H1 (cell line): Measurements from ENCODE around the gene WEE1. TPM values are rescaled to one million over a fixed set of nuclear protein-coding genes. Genes with fewer than 3 reads are reported as not detected.

ENCODE experiments used
- CTCF ChIA-PET: fragments of 300-600 bp; sonication (Branson Sonifier 250); formaldehyde crosslinking; loops from one replicate; lab custom pipeline; 2021; ENCODE audit not compliant: partially characterized antibody; lab: Charles Lee
- POLR2A ChIA-PET: fragments of 300-600 bp; sonication (Branson Sonifier 250); formaldehyde crosslinking; loops from one replicate; lab custom pipeline; 2021; ENCODE audit warnings: inconsistent platforms; ENCODE audit not compliant: partially characterized antibody; lab: Charles Lee
- DNase-seq, 2 experiments: peaks; one replicate each; pipeline versions ENCODE4 v3.0.0 to v3.0.0-alpha.2; 2010 to 2022; ENCODE audit warnings: low spot score in 2 of 2, low read depth in 1 of 2, mixed read lengths in 1 of 2
- FAIRE-seq: peaks from 2 replicates; lab custom pipeline; 2011; peaks lifted over from hg19 to GRCh38; lab: Jason Lieb, UNC
- H2AFZ ChIP-seq: 2 replicates; pipeline ENCODE4 v1.8.1; 2012; ENCODE audit warnings: low read length, inconsistent platforms
- H2AK5ac ChIP-seq: 2 replicates; pipeline ENCODE4 v1.6.1; 2013; ENCODE audit warnings: low read depth, low read length
- H2BK120ac ChIP-seq: replicated peaks from 2 replicates; pipeline ENCODE3; 2013; ENCODE audit warnings: low read depth, low read length, inconsistent platforms
- H2BK12ac ChIP-seq: 2 replicates; pipeline ENCODE4 v1.6.1; 2013; ENCODE audit warnings: low read depth, low read length
- H2BK15ac ChIP-seq: 2 replicates; pipeline ENCODE4 v1.6.1; 2013; ENCODE audit warnings: low read length
- H2BK20ac ChIP-seq: 2 replicates; pipeline ENCODE4 v1.6.1; 2013; ENCODE audit warnings: low read length
- H2BK5ac ChIP-seq: 2 replicates; pipeline ENCODE4 v1.6.1; 2013; ENCODE audit warnings: low read depth, low read length
- H3K14ac ChIP-seq: 2 replicates; pipeline ENCODE4 v1.6.1; 2013; ENCODE audit warnings: inconsistent platforms; ENCODE audit not compliant: insufficient read length
- H3K18ac ChIP-seq: 2 replicates; pipeline ENCODE4 v1.6.1; 2013; ENCODE audit warnings: low read length; ENCODE audit errors: extremely low read depth
- H3K23ac ChIP-seq: 2 replicates; pipeline ENCODE4 v1.6.1; 2013; ENCODE audit warnings: inconsistent platforms; ENCODE audit not compliant: insufficient read length
- H3K23me2 ChIP-seq: 2 replicates; pipeline ENCODE4 v1.6.1; 2013; ENCODE audit warnings: low read depth, low read length
- H3K27ac ChIP-seq: 2 replicates; pipeline ENCODE4 v1.6.1; 2011; ENCODE audit warnings: low read depth, low read length, inconsistent platforms
- H3K27me3 ChIP-seq, 4 experiments: replicated peaks in 1 of 4; 1 replicate in 1 of 4; 2 replicates in 3 of 4; pipeline versions ENCODE4 v1.6.1 to v1.8.1; 2011 to 2013; ENCODE audit warnings: low read length in 3 of 4, mild to moderate bottlenecking in 3 of 4, inconsistent platforms in 2 of 4, mixed read lengths in 2 of 4, moderate library complexity in 1 of 4; ENCODE audit not compliant: control insufficient read depth in 3 of 4, insufficient read depth in 3 of 4; ENCODE audit errors: extremely low read depth in 1 of 4
- H3K36me3 ChIP-seq, 4 experiments: 2 replicates each; pipeline versions ENCODE4 v1.6.1 to v1.8.1; 2011 to 2013; ENCODE audit warnings: mild to moderate bottlenecking in 4 of 4, low read length in 3 of 4, moderate library complexity in 2 of 4, control low read depth in 1 of 4, inconsistent platforms in 1 of 4; ENCODE audit not compliant: insufficient read depth in 4 of 4, control insufficient read depth in 2 of 4
- H3K4ac ChIP-seq: replicated peaks from 2 replicates; pipeline ENCODE3; 2013; ENCODE audit warnings: low read length, low read depth, mixed read lengths, inconsistent platforms; ENCODE audit not compliant: insufficient read length
- H3K4me1 ChIP-seq, 4 experiments: replicated peaks in 1 of 4; 1 replicate in 1 of 4; 2 replicates in 3 of 4; pipeline versions ENCODE4 v1.6.1 to v1.8.1; 2011 to 2013; ENCODE audit warnings: low read length in 3 of 4, inconsistent platforms in 2 of 4, mixed read lengths in 1 of 4; ENCODE audit not compliant: insufficient read depth in 4 of 4, control insufficient read depth in 3 of 4
- H3K4me2 ChIP-seq, 2 experiments: 2 replicates each; pipeline versions ENCODE4 v1.6.1 to v1.8.1; 2011 to 2013; ENCODE audit warnings: low read depth in 2 of 2, low read length in 2 of 2, control low read depth in 1 of 2, inconsistent platforms in 1 of 2, mild to moderate bottlenecking in 1 of 2; ENCODE audit not compliant: insufficient read depth in 1 of 2
- H3K4me3 ChIP-seq, 4 experiments: fragments of 200-600, 300-600 bp in 1 of 4; sonication (generic), shearing (Covaris generic), sonication (Bioruptor Twin) in 1 of 4; 2 replicates each; pipeline versions ENCODE4 v1.5.1 to v1.8.1; 2011 to 2016; ENCODE audit warnings: low read length in 4 of 4, low read depth in 3 of 4, control low read depth in 2 of 4, inconsistent platforms in 2 of 4, mild to moderate bottlenecking in 2 of 4, mixed read lengths in 1 of 4, moderate library complexity in 1 of 4; ENCODE audit not compliant: insufficient read depth in 2 of 4; ENCODE audit errors: extremely low read depth in 1 of 4
- H3K56ac ChIP-seq: replicated peaks from 2 replicates; pipeline ENCODE3; 2013; ENCODE audit warnings: low read depth, mild to moderate bottlenecking, mixed read lengths, low read length, inconsistent platforms; ENCODE audit not compliant: insufficient read length
- H3K79me1 ChIP-seq: 2 replicates; pipeline ENCODE4 v1.6.1; 2013; ENCODE audit warnings: low read depth, low read length, control low read depth
- H3K79me2 ChIP-seq, 2 experiments: 2 replicates each; pipeline versions ENCODE4 v1.6.1 to v1.8.1; 2012 to 2013; ENCODE audit warnings: low read length in 2 of 2, mild to moderate bottlenecking in 2 of 2, inconsistent platforms in 1 of 2; ENCODE audit not compliant: insufficient read depth in 2 of 2, control insufficient read depth in 1 of 2
- H3K9ac ChIP-seq, 4 experiments: replicated peaks in 1 of 4; 1 replicate in 1 of 4; 2 replicates in 3 of 4; pipeline versions ENCODE4 v1.6.1 to v1.8.1; 2011 to 2013; ENCODE audit warnings: low read depth in 3 of 4, low read length in 3 of 4, control low read depth in 2 of 4, mild to moderate bottlenecking in 2 of 4, moderate library complexity in 2 of 4, inconsistent platforms in 1 of 4; ENCODE audit errors: extremely low read depth in 1 of 4
- H3K9me3 ChIP-seq, 2 experiments: 2 replicates each; pipeline versions ENCODE4 v1.6.1 to v1.8.1; 2012 to 2013; ENCODE audit warnings: mild to moderate bottlenecking in 2 of 2, moderate library complexity in 2 of 2, control low read depth in 1 of 2, inconsistent platforms in 1 of 2, low read depth in 1 of 2, low read length in 1 of 2, mixed read lengths in 1 of 2; ENCODE audit not compliant: insufficient read depth in 2 of 2
- H4K20me1 ChIP-seq, 2 experiments: replicated peaks in 1 of 2; 2 replicates each; pipeline versions ENCODE3 to v1.8.1; 2011 to 2013; ENCODE audit warnings: inconsistent platforms in 2 of 2, low read length in 2 of 2, mild to moderate bottlenecking in 1 of 2; ENCODE audit not compliant: insufficient read depth in 2 of 2, control insufficient read depth in 1 of 2
- H4K5ac ChIP-seq: 2 replicates; pipeline ENCODE4 v1.6.1; 2013; ENCODE audit warnings: low read length, low read depth, mixed read lengths, inconsistent platforms; ENCODE audit not compliant: insufficient read length
- H4K8ac ChIP-seq: 2 replicates; pipeline ENCODE4 v1.8.0; 2013; ENCODE audit warnings: mild to moderate bottlenecking, moderate library complexity, low read length, inconsistent platforms; ENCODE audit not compliant: insufficient read depth; ENCODE audit errors: extremely low read depth
- H4K91ac ChIP-seq: replicated peaks from 2 replicates; pipeline ENCODE3; 2013; ENCODE audit warnings: low read length, mixed read lengths, inconsistent platforms; ENCODE audit not compliant: insufficient read length
- POLR2A ChIP-seq, 2 experiments: IDR thresholded peaks; 1 replicate in 1 of 2; 2 replicates in 1 of 2; pipeline ENCODE4 v1.6.1; 2011; ENCODE audit warnings: low read depth in 2 of 2, low read length in 2 of 2, mild to moderate bottlenecking in 2 of 2; ENCODE audit errors: control extremely low read depth in 1 of 2
- SP1 ChIP-seq: IDR thresholded peaks from 2 replicates; pipeline ENCODE4 v1.6.1; 2011; ENCODE audit warnings: low read depth, low read length
- TAF7 ChIP-seq: optimal IDR thresholded peaks from 2 replicates; pipeline ENCODE3; 2011; ENCODE audit warnings: low read depth, mild to moderate bottlenecking, inconsistent platforms, low read length, moderate library complexity, borderline replicate concordance
- WGBS, 2 experiments: shearing (Covaris generic) in 1 of 2; methylation state at CpG; one replicate each; pipeline versions ENCODE4 v1.1.6 to v1.1.7; 2013 to 2015; ENCODE audit warnings: low lambda C conversion rate in 2 of 2, mixed read lengths in 2 of 2, inconsistent platforms in 1 of 2, low coverage in 1 of 2, missing lambda C conversion rate in 1 of 2; ENCODE audit not compliant: insufficient replicate concordance in 2 of 2, insufficient coverage in 1 of 2, insufficient read length in 1 of 2; ENCODE audit errors: extremely low coverage in 1 of 2, missing lambda C conversion rate in 1 of 2; 5-methylcytosine and 5-hydroxymethylcytosine counted together
- polyA plus RNA-seq, 7 experiments: library from polyadenylated mRNA; depleted of rRNA in 3 of 7; stranded (reverse) in 5 of 7; unstranded in 2 of 7; fragments of >200 nt in 5 of 7; fragments of 200-250 nt in 2 of 7; gene quantifications; 1 replicate in 5 of 7; 2 replicates in 1 of 7; 4 replicates in 1 of 7; pipeline versions ENCODE4 v1.2.1 to v1.2.3, GENCODE V29; 2011 to 2013; ENCODE audit warnings: missing spikeins in 2 of 7, mixed read lengths in 2 of 7
- total RNA-seq: library from RNA; stranded (reverse); fragmentation: NEBNext Ultra II Directional; extraction: Animal tissue kit (Norgen Biotek cat#: 25700); gene quantifications from 2 replicates; pipeline ENCODE4 v1.2.1, GENCODE V29; 2021

WEE1 gene
- total and polyA plus RNA-seq, 2 of the 8 experiments (the other 6 are each of a cell fraction or from before 2014, with no cell fraction given): 40.8 to 120 TPM

DNA sequence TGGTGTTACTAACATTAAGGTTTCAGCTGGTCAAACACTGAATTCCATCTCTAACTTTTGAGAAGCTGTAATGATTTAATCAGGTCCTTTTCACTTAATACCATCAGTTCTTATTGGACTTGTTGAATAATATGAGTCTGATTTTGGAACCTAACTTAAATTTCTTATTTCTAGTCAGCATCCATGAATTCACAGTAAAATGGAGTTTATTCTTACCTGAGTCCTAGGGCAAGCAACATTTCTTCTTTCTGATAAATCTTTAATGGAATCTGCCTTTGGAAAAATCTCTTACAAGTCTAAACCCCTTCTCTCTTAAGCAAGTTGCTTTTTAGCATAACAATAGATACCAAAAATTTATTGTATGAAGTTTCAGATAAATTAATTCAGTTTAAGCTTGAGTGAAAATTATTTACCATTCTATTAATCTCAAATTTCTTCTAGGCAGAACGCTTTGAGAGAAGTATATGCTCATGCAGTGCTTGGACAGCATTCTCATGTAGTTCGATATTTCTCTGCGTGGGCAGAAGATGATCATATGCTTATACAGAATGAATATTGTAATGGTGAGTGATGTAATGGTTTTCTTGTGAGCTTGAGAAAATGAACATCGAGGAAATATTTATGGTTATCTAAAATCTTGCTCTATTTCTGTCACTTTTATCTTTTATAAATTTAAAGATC lies 3.4 kb downstream of the WEE1 start:
- ChIA-PET CTCF (interaction anchor here (0.6 to 3.4 kb wide), 13 partner anchors 10 to 173 kb away, joined by 3 to 18 read pairs (median 5); no protein-coding TSS in a partner anchor), POLR2A (interaction anchor here (0.7 to 3.6 kb wide), 11 partner anchors 12 to 146 kb away, joined by 3 to 48 read pairs (median 4); partner anchors contain the start of gene ZNF143)
- Histone ChIP-seq H3K9ac (peak overlapping the region in 1 of 4 experiments; percentile 24; a peak in 1 of 7 replicates), H3K56ac (no peak overlapping the region), H4K20me1 (peaks cover 12 to 13% of the 10 kb centered on the region in 2 experiments), H3K36me3 (peaks cover 12 to 63% (median 43%) of the 10 kb centered on the region in 4 experiments), H2BK20ac (no peak overlapping the region), H3K4me1 (peaks cover 0 to 5% (median 3%) of the 10 kb centered on the region in 4 experiments; a peak in 4 of 7 replicates), H4K8ac (no peak overlapping the region), H3K79me1 (0 out of 2 replicates have a peak, but pooled peaks cover 2% of the 10 kb centered on the region), H3K79me2 (peaks cover 28 to 77% of the 10 kb centered on the region in 2 experiments), H2BK120ac (no peak overlapping the region), H3K27me3 (no peaks in the 10 kb centered on the region), H3K27ac (no peak overlapping the region), H2BK5ac (no peak overlapping the region), H2BK12ac (no peak overlapping the region), H2AK5ac (no peak overlapping the region), H3K4me2 (peak overlapping the region; percentile 61 to 66), H4K91ac (no peak overlapping the region), H3K14ac (no peak overlapping the region), H3K23me2 (peaks cover 6% of the 10 kb centered on the region), H4K5ac (no peak overlapping the region), H3K23ac (no peak overlapping the region), H3K18ac (no peak overlapping the region), H2AFZ (no peak overlapping the region), H2BK15ac (no peak overlapping the region), H3K4ac (no peak overlapping the region), H3K4me3 (peak overlapping the region; percentile 27 to 85 (median 81); a peak in 6 of 8 replicates), H3K9me3 (no peaks in the 10 kb centered on the region)
- WGBS, 2 experiments: 96% methylated on average over 4 of the region's 4 CpGs; no CpG with 5 or more reads in 1 of the 2 experiments
- no peak for FAIRE-seq
- no peak for DNase-seq
- no peak for TF ChIP-seq SP1
- no peak for TF ChIP-seq TAF7
- 0 out of 3 replicates have a peak, but pooled peaks of 1 of the 2 experiments have one; percentile 31 for TF ChIP-seq POLR2A (IDR thresholded peaks at IDR 0.05; ENCODE audit: control extremely low read depth in 1 of 2, low read depth in 2 of 2, low read length in 2 of 2)
